ENCODE results near the gene GLOD5. TPM values are rescaled to one million over a fixed set of nuclear protein-coding genes. Genes with fewer than 3 reads are reported as not detected.
A peak's percentile ranks its signal among the peaks of the same experiment; 100 is the strongest.

The GLOD5 gene
- total and polyA plus RNA-seq, 8 donors = 0.84 to 2.5 (median 1.6) TPM

- H3K4me3 ChIP-seq = no peak overlapping the region
- ATAC-seq (no peak), DNase-seq (no peak)
- H3K9me3 ChIP-seq = no peaks in the 10 kb centered on the region
- no peaks in the 10 kb centered on the region for H3K27me3 ChIP-seq
- TF ChIP-seq CTCF (IDR thresholded peaks at IDR 0.05) = no peak
- intact Hi-C loops (cut with DNase I) = no loop called here
- H3K36me3 ChIP-seq = no peaks in the 10 kb centered on the region
- H3K4me1 ChIP-seq = no peaks in the 10 kb centered on the region
- no peak overlapping the region for H3K27ac ChIP-seq
Observed at GRCh38 chrX:48726596-48726995, 35.0 kb upstream of the GLOD5 start.

GRCh38 chrX:48728653-48729052 is 32.9 kb upstream of the GLOD5 start:
- Histone ChIP-seq H3K9me3 (no peaks in the 10 kb centered on the region), H3K4me1 (no peaks in the 10 kb centered on the region), H3K4me3 (no peak overlapping the region), H3K27ac (no peak overlapping the region), H3K27me3 (no peaks in the 10 kb centered on the region), H3K36me3 (no peaks in the 10 kb centered on the region)
- intact Hi-C loops (cut with DNase I) = no loop called here
- ATAC-seq (no peak), DNase-seq (no peak)
- no peak for TF ChIP-seq CTCF (IDR thresholded peaks at IDR 0.05)

GRCh38 chrX:48736303-48736702 is 25.2 kb upstream of the GLOD5 start:
- H3K36me3 ChIP-seq = no peaks in the 10 kb centered on the region
- TF ChIP-seq CTCF (IDR thresholded peaks at IDR 0.05) = no peak
- no peak overlapping the region for H3K4me3 ChIP-seq
- ATAC-seq (no peak), DNase-seq (no peak)
- no peaks in the 10 kb centered on the region for H3K9me3 ChIP-seq
- H3K27ac ChIP-seq = no peak overlapping the region
- H3K27me3 ChIP-seq = no peaks in the 10 kb centered on the region
- intact Hi-C loops (cut with DNase I) = no loop called here
- H3K4me1 ChIP-seq = peaks cover 0 to 4% of the 10 kb centered on the region in 2 donors

GRCh38 chrX:48736878-48737212 is 24.7 kb upstream of the GLOD5 start:
- ATAC-seq (no peak), DNase-seq (no peak)
- peak overlapping the region in 1 of 2 donors; percentile 51 for H3K4me3 ChIP-seq
- H3K27ac ChIP-seq = peak overlapping the region in 1 of 2 donors; percentile 90
- TF ChIP-seq CTCF (IDR thresholded peaks at IDR 0.05) = no peak
- peaks cover 0 to 4% of the 10 kb centered on the region in 2 donors for H3K4me1 ChIP-seq
- no peaks in the 10 kb centered on the region for H3K27me3 ChIP-seq
- H3K36me3 ChIP-seq = no peaks in the 10 kb centered on the region
- H3K9me3 ChIP-seq = no peaks in the 10 kb centered on the region
- intact Hi-C loops (cut with DNase I) = no loop called here

- Histone ChIP-seq H3K36me3 (no peaks in the 10 kb centered on the region), H3K4me3 (peak overlapping the region; percentile 35 to 51), H3K27ac (peak overlapping the region; percentile 80 to 90), H3K9me3 (no peaks in the 10 kb centered on the region), H3K4me1 (peaks cover 0 to 4% of the 10 kb centered on the region in 2 donors), H3K27me3 (no peaks in the 10 kb centered on the region)
- no peak for TF ChIP-seq CTCF (IDR thresholded peaks at IDR 0.05)
- intact Hi-C loops (cut with DNase I) = no loop called here
- ATAC-seq = peak; percentile 99
- peak; percentile 89 to 97 (median 92) for DNase-seq
Observed at GRCh38 chrX:48737213-48737938, 24.2 kb upstream of the GLOD5 start.

All from left lung (tissue), 10 donors.